K562 (cell line): ENCODE data around the gene LPCAT1. TPM values are rescaled to one million over a fixed set of nuclear protein-coding genes. Genes with fewer than 3 reads are reported as not detected.

ENCODE experiments used
- ATAC-seq: fragments of 200-7000 bp; cut with Tn5 transposase; 3 replicates; pipeline ENCODE4 v1.9.1; 2020; ENCODE audit warnings: moderate library complexity
- BruUV-seq: library from RNA; stranded (reverse); fragments of 400-500 nt; replicated peaks from 2 replicates; lab custom pipeline; 2021; lab: Mats Ljungman, UMichigan
- CTCF ChIA-PET: fragments of 300-600 bp; formaldehyde crosslinking; extraction: SDS; loops from one replicate; lab custom pipeline; 2021; ENCODE audit warnings: low intra/inter-chr PET ratio; lab: Yijun Ruan, JAX
- POLR2A ChIA-PET: fragments of 300-600, 350-650 bp; sonication (Branson Sonifier 250); formaldehyde crosslinking; extraction: SDS; loops from one replicate; lab custom pipeline; 2021; ENCODE audit warnings: antibody characterized with exemption, inconsistent platforms; lab: Yijun Ruan, JAX
- DNase-seq, 4 experiments: peaks; one replicate each; pipeline versions ENCODE4 v3.0.0 to v3.0.0-alpha.2; 2011 to 2018; ENCODE audit warnings: low spot score in 3 of 4, mixed read lengths in 3 of 4; ENCODE audit errors: extremely low read depth in 1 of 4
- FAIRE-seq: peaks from 2 replicates; lab custom pipeline; 2011; peaks lifted over from hg19 to GRCh38; lab: Jason Lieb, UNC
- H2AFZ ChIP-seq: 2 replicates; pipeline ENCODE4 v1.6.0; 2011; ENCODE audit warnings: low read depth, low read length, control low read depth, inconsistent platforms
- H3K27ac ChIP-seq: fragments of 200-600 bp; 3 replicates; pipeline ENCODE4 v1.8.0; 2011; ENCODE audit warnings: low read depth, mild to moderate bottlenecking, control low read depth, inconsistent platforms, low read length, moderate library complexity, mixed read lengths; ENCODE audit errors: extremely low read depth
- H3K27me3 ChIP-seq, 2 experiments: fragments of 300-600 bp in 1 of 2; 2 replicates in 1 of 2; 3 replicates in 1 of 2; pipeline versions ENCODE4 v1.6.0 to v1.8.0; 2011; ENCODE audit warnings: inconsistent platforms in 2 of 2, low read length in 2 of 2, mild to moderate bottlenecking in 1 of 2, mixed read lengths in 1 of 2, moderate library complexity in 1 of 2; ENCODE audit not compliant: control insufficient read depth in 2 of 2, insufficient read depth in 2 of 2
- H3K36me3 ChIP-seq: fragments of 300-600 bp; 3 replicates; pipeline ENCODE4 v1.8.0; 2011; ENCODE audit warnings: mild to moderate bottlenecking, low read length, inconsistent platforms; ENCODE audit not compliant: control insufficient read depth, insufficient read depth
- H3K4me1 ChIP-seq, 2 experiments: fragments of 200-600 bp in 1 of 2; replicated peaks in 1 of 2; 2 replicates in 1 of 2; 3 replicates in 1 of 2; pipeline versions ENCODE4 v1.5.1 to v1.8.0; 2011; ENCODE audit warnings: inconsistent platforms in 2 of 2, low read length in 2 of 2, mild to moderate bottlenecking in 1 of 2, mixed read lengths in 1 of 2, moderate library complexity in 1 of 2; ENCODE audit not compliant: control insufficient read depth in 2 of 2, insufficient read depth in 2 of 2
- H3K4me2 ChIP-seq: 2 replicates; pipeline ENCODE4 v1.6.1; 2011; ENCODE audit warnings: low read length, control low read depth, inconsistent platforms, mixed read lengths; ENCODE audit not compliant: insufficient read depth
- H3K4me3 ChIP-seq: fragments of 200-600 bp; sonication (generic), shearing (Covaris generic); 2 replicates; pipeline ENCODE4 v1.5.1; 2016; ENCODE audit warnings: control low read depth, inconsistent platforms
- H3K79me2 ChIP-seq: fragments of 200-600 bp; 3 replicates; pipeline ENCODE4 v1.8.0; 2011; ENCODE audit warnings: low read length, inconsistent platforms; ENCODE audit not compliant: control insufficient read depth, insufficient read depth
- H3K9ac ChIP-seq, 2 experiments: 2 replicates each; pipeline versions ENCODE4 v1.6.0 to v1.6.1; 2011; ENCODE audit warnings: low read depth in 2 of 2, low read length in 2 of 2, control low read depth in 1 of 2, inconsistent platforms in 1 of 2, mild to moderate bottlenecking in 1 of 2, mixed read lengths in 1 of 2; ENCODE audit not compliant: insufficient read depth in 1 of 2
- H3K9me1 ChIP-seq: one replicate; pipeline ENCODE4 v1.6.0; 2011; ENCODE audit warnings: inconsistent platforms, mild to moderate bottlenecking, low read length, moderate library complexity; ENCODE audit not compliant: control insufficient read depth, insufficient read depth
- H3K9me3 ChIP-seq: replicated peaks from 2 replicates; pipeline ENCODE4 v1.5.1; 2011; ENCODE audit warnings: low read depth, low read length, inconsistent platforms; ENCODE audit not compliant: control insufficient read depth, insufficient read depth
- H4K20me1 ChIP-seq: replicated peaks from 2 replicates; pipeline ENCODE4 v1.6.1; 2011; ENCODE audit warnings: low read length, inconsistent platforms, mixed read lengths; ENCODE audit not compliant: control insufficient read depth, insufficient read depth
- ATF7 ChIP-seq: fragments of 450-650 bp; IDR thresholded peaks from 2 replicates; pipeline ENCODE4 v1.7.1; 2014; ENCODE audit warnings: mild to moderate bottlenecking, moderate library complexity
- C11orf30 ChIP-seq: fragments of 450-650 bp; IDR thresholded peaks from 2 replicates; pipeline ENCODE4 v1.6.1; 2016; ENCODE audit warnings: low read depth, mild to moderate bottlenecking
- CBX5 ChIP-seq: IDR thresholded peaks from 2 replicates; pipeline ENCODE4 v1.6.1; 2014; ENCODE audit warnings: low read depth, borderline replicate concordance
- DIDO1 ChIP-seq: fragments of 450-650 bp; IDR thresholded peaks from 2 replicates; pipeline ENCODE4 v1.6.1; 2016; ENCODE audit warnings: low read depth, missing biosample characterization, missing genetic modification characterization
- NFYB ChIP-seq: IDR thresholded peaks from 2 replicates; pipeline ENCODE4 v1.6.1; 2011; ENCODE audit warnings: mild to moderate bottlenecking, moderate library complexity; ENCODE audit not compliant: insufficient read length; ENCODE audit errors: extremely low read depth
- PHTF2 ChIP-seq: fragments of 250-450 bp; sonication (Bioruptor Pico); IDR thresholded peaks from 2 replicates; pipeline ENCODE4 v1.5.0; 2021; ENCODE audit warnings: mild to moderate bottlenecking
- PPARD ChIP-seq: fragments of 250-450 bp; sonication (Bioruptor Pico); IDR thresholded peaks from 2 replicates; pipeline ENCODE4 v1.8.0; 2022; ENCODE audit warnings: inconsistent platforms, mild to moderate bottlenecking, moderate library complexity
- PURB ChIP-seq: sonication (generic); formaldehyde crosslinking; IDR thresholded peaks from 2 replicates; pipeline ENCODE4 v1.9.0; 2021; ENCODE audit warnings: low read depth, mild to moderate bottlenecking, missing genetic modification reagents
- RBM22 ChIP-seq: fragments of 200-400 bp; formaldehyde crosslinking; IDR thresholded peaks from 2 replicates; pipeline ENCODE4 v1.6.1; 2018; ENCODE audit warnings: low read length, low read depth; ENCODE audit not compliant: poor library complexity, severe bottlenecking
- RREB1 ChIP-seq: fragments of 250-450 bp; sonication (Bioruptor Pico); IDR thresholded peaks from 2 replicates; pipeline ENCODE4 v1.4.0; 2020
- SMARCC2 ChIP-seq: fragments of 450-650 bp; IDR thresholded peaks from 2 replicates; pipeline ENCODE4 v1.6.1; 2017; ENCODE audit warnings: antibody characterized with exemption, moderate library complexity, mild to moderate bottlenecking, low read depth
- THAP12 ChIP-seq: fragments of 250-450 bp; sonication (Bioruptor Pico); IDR thresholded peaks from 2 replicates; pipeline ENCODE4 v1.9.0; 2021; ENCODE audit warnings: mild to moderate bottlenecking, inconsistent platforms
- ZNF316 ChIP-seq: fragments of 450-650 bp; IDR thresholded peaks from 2 replicates; pipeline ENCODE4 v1.6.1; 2016
- ZNF589 ChIP-seq: fragments of 200-800 bp; sonication (Bioruptor generic); IDR thresholded peaks from 2 replicates; pipeline ENCODE4 v1.6.1; 2016; ENCODE audit warnings: low read depth, missing genetic modification characterization, missing compliant biosample characterization
- ZNF77 ChIP-seq: fragments of 250-450 bp; sonication (Bioruptor Pico); IDR thresholded peaks from 2 replicates; pipeline ENCODE4 v1.5.0; 2020
- ZSCAN29 ChIP-seq: fragments of 450-650 bp; IDR thresholded peaks from 2 replicates; pipeline ENCODE4 v1.6.1; 2017
- WGBS: fragments of 100-300 bp; shearing (Covaris generic); methylation state at CpG from one replicate; pipeline ENCODE4 v1.1.6; 2016; ENCODE audit warnings: low coverage, mixed read lengths; ENCODE audit not compliant: insufficient coverage; ENCODE audit errors: missing lambda C conversion rate; 5-methylcytosine and 5-hydroxymethylcytosine counted together
- in situ Hi-C: fragments of 300-500 bp; cut with MboI; formaldehyde crosslinking; loops from 4 replicates; pipeline ENCODE4 v1.15.0; 2018; ENCODE audit warnings: inconsistent platforms, mixed read lengths
- intact Hi-C: fragments of 100-400 bp; cut with micrococcal nuclease; formaldehyde crosslinking; loops from 2 replicates; pipeline ENCODE4 v1.14.2; 2022
- polyA plus RNA-seq, 8 experiments: library from polyadenylated mRNA; depleted of rRNA in 4 of 8; stranded (reverse) in 5 of 8; unstranded in 3 of 8; fragments of >200 nt; fragmentation: Nextera tagmentation in 2 of 8; fragmentation: Illumina TruSeq in 1 of 8; extraction: Ambion mirVana in 2 of 8; extraction: Trizol in 1 of 8; gene quantifications; 2 replicates each; pipeline versions ENCODE4 v1.2.1 to v1.2.3, GENCODE V29; 2011 to 2014; ENCODE audit warnings: inconsistent platforms in 1 of 8, missing spikeins in 1 of 8
- total RNA-seq, 7 experiments: library from RNA; depleted of rRNA in 6 of 7; stranded (reverse); fragments of >200 nt in 6 of 7; fragmentation: Illumina TruSeq in 2 of 7; extraction: Trizol in 2 of 7; gene quantifications; 2 replicates each; pipeline versions ENCODE4 v1.2.1 to v1.2.3, GENCODE V29; 2011 to 2021; ENCODE audit warnings: low replicate concordance in 1 of 7

Gene LPCAT1
- total and polyA plus RNA-seq, 9 of the 15 experiments (the other 6 are each of a cell fraction or from before 2014, with no cell fraction given): 0.14 to 18.4 (median 13.9) TPM

GRCh38 chr5:1564182-1564748 lies 40.5 kb upstream of the LPCAT1 start:
- ATAC-seq (peak; percentile 44; the same call in 2 of the 3 replicates), FAIRE-seq (no peak), DNase-seq (peak in 3 of 4 experiments; percentile 6 to 33 (median 13))
- Histone ChIP-seq H3K9ac (no peak overlapping the region), H3K4me3 (no peak overlapping the region), H3K36me3 (no peaks in the 10 kb centered on the region), H3K4me2 (no peak overlapping the region), H3K4me1 (peaks cover 0 to 19% of the 10 kb centered on the region in 2 experiments; a peak in 2 of 5 replicates), H3K79me2 (no peaks in the 10 kb centered on the region), H3K9me1 (no peaks in the 10 kb centered on the region), H3K27ac (no peak overlapping the region), H4K20me1 (no peaks in the 10 kb centered on the region; the same call in 1 of the 2 replicates), H3K9me3 (0 out of 2 replicates have a peak, but pooled peaks cover 2% of the 10 kb centered on the region), H3K27me3 (peaks cover 30 to 54% of the 10 kb centered on the region in 2 experiments), H2AFZ (no peak overlapping the region)
- intact Hi-C loops: no loop called here
- in situ Hi-C loops: no loop called here
- WGBS: 4% methylated on average over 14 of the region's 14 CpGs
- POLR2A ChIA-PET: interaction anchor here (0.6 kb wide), 1 partner anchor 92 kb away, joined by 3 read pairs; no protein-coding TSS in a partner anchor
- CTCF ChIA-PET: no interaction called here
- no TSS peak for BruUV-seq
- TF ChIP-seq DIDO1 (tag) (no peak), ZNF77 (CRISPR knock-in tag) (no peak), ZNF316 (peak; percentile 46), PURB (CRISPR knock-in tag) (no peak), ZNF589 (no peak), RREB1 (CRISPR knock-in tag) (no peak), C11orf30 (peak; percentile 60), PHTF2 (CRISPR knock-in tag) (no peak), PPARD (no peak), CBX5 (no peak), NFYB (no peak), ZSCAN29 (no peak), SMARCC2 (no peak), ATF7 (0 out of 2 replicates have a peak, but pooled peaks have one; percentile 11), RBM22 (no peak), THAP12 (no peak)
